Neural progenitor cell (in vitro differentiated cells): ENCODE measurements around the gene HOATZ. TPM values are rescaled to one million over a fixed set of nuclear protein-coding genes. Genes with fewer than 3 reads are reported as not detected.

Experiments
- DNase-seq: peaks from one replicate; pipeline ENCODE4 v3.0.0-alpha.2; 2016; ENCODE audit warnings: low spot score
- H2AFZ ChIP-seq: fragments of 200-600 bp; sonication (generic); replicated peaks from 2 replicates; pipeline ENCODE4 v1.6.1; 2016; ENCODE audit warnings: antibody characterized with exemption
- H3F3A ChIP-seq: fragments of 200-600 bp; sonication (generic); 2 replicates; pipeline ENCODE4 v1.6.1; 2016; ENCODE audit warnings: antibody characterized with exemption, low read depth
- H3K27ac ChIP-seq: fragments of 200-600 bp; sonication (generic); 2 replicates; pipeline ENCODE4 v1.5.1; 2016; ENCODE audit warnings: mild to moderate bottlenecking
- H3K27me3 ChIP-seq: fragments of 200-600 bp; sonication (generic); 2 replicates; pipeline ENCODE4 v1.6.1; 2016; ENCODE audit warnings: mild to moderate bottlenecking, moderate library complexity
- H3K36me3 ChIP-seq: fragments of 200-600 bp; sonication (generic); 2 replicates; pipeline ENCODE4 v1.5.1; 2016
- H3K4me1 ChIP-seq: fragments of 200-600 bp; sonication (generic); 2 replicates; pipeline ENCODE4 v1.6.1; 2016; ENCODE audit warnings: mixed run types
- H3K4me2 ChIP-seq: fragments of 200-600 bp; sonication (generic); 2 replicates; pipeline ENCODE4 v1.6.1; 2016
- H3K4me3 ChIP-seq: fragments of 200-600 bp; sonication (generic); 2 replicates; pipeline ENCODE4 v1.5.1; 2016
- H3K79me2 ChIP-seq: fragments of 200-600 bp; sonication (generic); 2 replicates; pipeline ENCODE4 v1.6.1; 2016; ENCODE audit warnings: low read depth
- H3K9ac ChIP-seq: fragments of 200-600 bp; sonication (generic); 2 replicates; pipeline ENCODE4 v1.6.1; 2016
- H3K9me3 ChIP-seq: fragments of 200-600 bp; sonication (generic); 2 replicates; pipeline ENCODE4 v1.5.1; 2016; ENCODE audit warnings: low read depth
- H4K20me1 ChIP-seq: fragments of 200-600 bp; sonication (generic); 2 replicates; pipeline ENCODE4 v1.6.1; 2016; ENCODE audit warnings: low read depth
- H3K27ac Mint-ChIP-seq: 3 replicates; pipeline ENCODE4 v1.8.0; 2021; ENCODE audit warnings: mixed read lengths
- H3K27me3 Mint-ChIP-seq: 2 replicates; pipeline ENCODE4 v1.8.0; 2022; ENCODE audit warnings: low read depth, mild to moderate bottlenecking, inconsistent platforms, moderate library complexity, mixed read lengths; ENCODE audit not compliant: insufficient read depth
- H3K36me3 Mint-ChIP-seq: 3 replicates; pipeline ENCODE4 v1.8.0; 2021; ENCODE audit warnings: mixed read lengths
- H3K4me1 Mint-ChIP-seq: 3 replicates; pipeline ENCODE4 v1.8.0; 2021; ENCODE audit warnings: mixed read lengths
- H3K4me3 Mint-ChIP-seq: 3 replicates; pipeline ENCODE4 v1.8.0; 2021; ENCODE audit warnings: mild to moderate bottlenecking, moderate library complexity, mixed read lengths
- H3K9me3 Mint-ChIP-seq: 3 replicates; pipeline ENCODE4 v1.8.0; 2020; ENCODE audit warnings: mixed read lengths
- EZH2 ChIP-seq: fragments of 200-600 bp; sonication (generic); IDR thresholded peaks from 2 replicates; pipeline ENCODE4 v1.6.1; 2017; ENCODE audit warnings: antibody characterized with exemption, mild to moderate bottlenecking, moderate library complexity
- EZH2phosphoT487 ChIP-seq: fragments of 200-600 bp; sonication (generic); IDR thresholded peaks from 2 replicates; pipeline ENCODE4 v1.6.1; 2017; ENCODE audit warnings: antibody characterized with exemption
- total RNA-seq: library from RNA; depleted of rRNA; stranded (reverse); fragments of >200 nt; gene quantifications from 2 replicates; pipeline ENCODE4 v1.2.3, GENCODE V29; 2015; ENCODE audit warnings: low replicate concordance
- TF ChIP-seq, protein P1 (sequence below): fragments of 200-600 bp; sonication (generic); IDR thresholded peaks from 2 replicates; pipeline ENCODE4 v1.5.1; 2017; ENCODE audit warnings: antibody characterized with exemption, mild to moderate bottlenecking

Gene HOATZ
- total RNA-seq, 1 donor from 2014 or later: not detected

DNA sequence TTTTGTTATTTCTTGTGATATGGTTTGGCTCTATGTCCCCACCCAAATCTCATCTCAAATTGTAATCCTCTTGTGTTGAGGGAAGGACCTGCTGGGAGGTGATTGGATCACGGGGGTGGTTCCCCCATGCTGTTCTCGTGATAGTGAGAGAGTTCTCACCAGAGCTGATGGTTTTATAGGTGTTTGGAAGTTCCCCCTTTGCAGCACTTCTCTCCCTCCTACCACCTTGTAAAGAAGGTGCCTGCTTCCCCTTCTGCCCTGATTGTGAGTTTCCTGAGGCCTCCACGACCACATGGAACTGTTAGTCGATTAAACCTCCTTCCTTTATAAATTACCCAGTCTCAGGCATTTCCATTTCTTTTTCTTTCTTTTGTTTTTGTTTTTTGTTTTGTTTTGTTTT, 63.2 kb downstream of the HOATZ start:
- TF ChIP-seq EZH2 (no peak), EZH2phosphoT487 (no peak)
- TF ChIP-seq, protein P1, sequence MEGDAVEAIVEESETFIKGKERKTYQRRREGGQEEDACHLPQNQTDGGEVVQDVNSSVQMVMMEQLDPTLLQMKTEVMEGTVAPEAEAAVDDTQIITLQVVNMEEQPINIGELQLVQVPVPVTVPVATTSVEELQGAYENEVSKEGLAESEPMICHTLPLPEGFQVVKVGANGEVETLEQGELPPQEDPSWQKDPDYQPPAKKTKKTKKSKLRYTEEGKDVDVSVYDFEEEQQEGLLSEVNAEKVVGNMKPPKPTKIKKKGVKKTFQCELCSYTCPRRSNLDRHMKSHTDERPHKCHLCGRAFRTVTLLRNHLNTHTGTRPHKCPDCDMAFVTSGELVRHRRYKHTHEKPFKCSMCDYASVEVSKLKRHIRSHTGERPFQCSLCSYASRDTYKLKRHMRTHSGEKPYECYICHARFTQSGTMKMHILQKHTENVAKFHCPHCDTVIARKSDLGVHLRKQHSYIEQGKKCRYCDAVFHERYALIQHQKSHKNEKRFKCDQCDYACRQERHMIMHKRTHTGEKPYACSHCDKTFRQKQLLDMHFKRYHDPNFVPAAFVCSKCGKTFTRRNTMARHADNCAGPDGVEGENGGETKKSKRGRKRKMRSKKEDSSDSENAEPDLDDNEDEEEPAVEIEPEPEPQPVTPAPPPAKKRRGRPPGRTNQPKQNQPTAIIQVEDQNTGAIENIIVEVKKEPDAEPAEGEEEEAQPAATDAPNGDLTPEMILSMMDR: no peak
- DNase-seq: no peak
- Mint-ChIP-seq H3K9me3 (no peaks in the 10 kb centered on the region), H3K27me3 (peaks cover 6% of the 10 kb centered on the region), H3K36me3 (no peaks in the 10 kb centered on the region), H3K4me3 (no peak overlapping the region), H3K4me1 (peaks cover 5% of the 10 kb centered on the region), H3K27ac (no peak overlapping the region)
- no peak overlapping the region for H3K27ac ChIP-seq
- no peaks in the 10 kb centered on the region for H4K20me1 ChIP-seq
- H3K9ac ChIP-seq: no peak overlapping the region
- no peaks in the 10 kb centered on the region for H3K9me3 ChIP-seq
- H2AFZ ChIP-seq: no peak overlapping the region
- H3F3A ChIP-seq: no peaks in the 10 kb centered on the region
- no peak overlapping the region for H3K4me3 ChIP-seq
- no peaks in the 10 kb centered on the region for H3K79me2 ChIP-seq
- peaks cover 14% of the 10 kb centered on the region for H3K4me1 ChIP-seq
- no peaks in the 10 kb centered on the region for H3K36me3 ChIP-seq
- H3K27me3 ChIP-seq: no peaks in the 10 kb centered on the region
- H3K4me2 ChIP-seq: no peak overlapping the region

DNA sequence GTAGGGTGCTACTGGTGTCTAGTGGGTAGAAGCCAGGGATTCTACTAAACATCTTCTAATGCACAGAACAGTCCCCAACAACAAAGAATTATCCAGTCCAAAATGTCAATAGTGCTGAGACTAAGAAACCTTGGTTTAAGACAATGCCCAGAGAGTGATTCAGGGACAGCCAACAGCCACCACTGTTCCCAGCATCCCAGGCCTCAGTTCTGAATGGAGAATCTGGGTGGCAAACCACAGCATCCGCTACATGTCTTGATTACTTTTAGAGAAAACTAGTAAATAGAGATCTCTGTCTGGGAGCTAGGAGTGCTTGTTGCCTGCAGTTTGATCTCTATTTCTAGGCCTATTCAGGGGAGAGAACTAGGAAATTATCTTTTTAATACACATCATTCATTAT, 66.8 kb downstream of the HOATZ start:
- H2AFZ ChIP-seq: no peak overlapping the region
- peaks cover 6% of the 10 kb centered on the region for H3K4me1 ChIP-seq
- H3K27ac ChIP-seq: no peak overlapping the region
- H3K4me1 Mint-ChIP-seq: peaks cover 4% of the 10 kb centered on the region
- no peaks in the 10 kb centered on the region for H3K36me3 ChIP-seq
- no peaks in the 10 kb centered on the region for H3K27me3 ChIP-seq
- H3K9me3 ChIP-seq: no peaks in the 10 kb centered on the region
- H3K4me3 Mint-ChIP-seq: no peak overlapping the region
- no peaks in the 10 kb centered on the region for H3K79me2 ChIP-seq
- no peak for DNase-seq
- H4K20me1 ChIP-seq: no peaks in the 10 kb centered on the region
- TF ChIP-seq, protein P1: no peak
- TF ChIP-seq EZH2 (no peak), EZH2phosphoT487 (no peak)
- no peaks in the 10 kb centered on the region for H3K36me3 Mint-ChIP-seq
- peaks cover 7% of the 10 kb centered on the region for H3K27me3 Mint-ChIP-seq
- no peaks in the 10 kb centered on the region for H3K9me3 Mint-ChIP-seq
- no peak overlapping the region for H3K27ac Mint-ChIP-seq
- no peak overlapping the region for H3K9ac ChIP-seq
- no peak overlapping the region for H3K4me3 ChIP-seq
- no peaks in the 10 kb centered on the region for H3F3A ChIP-seq
- no peak overlapping the region for H3K4me2 ChIP-seq

DNA sequence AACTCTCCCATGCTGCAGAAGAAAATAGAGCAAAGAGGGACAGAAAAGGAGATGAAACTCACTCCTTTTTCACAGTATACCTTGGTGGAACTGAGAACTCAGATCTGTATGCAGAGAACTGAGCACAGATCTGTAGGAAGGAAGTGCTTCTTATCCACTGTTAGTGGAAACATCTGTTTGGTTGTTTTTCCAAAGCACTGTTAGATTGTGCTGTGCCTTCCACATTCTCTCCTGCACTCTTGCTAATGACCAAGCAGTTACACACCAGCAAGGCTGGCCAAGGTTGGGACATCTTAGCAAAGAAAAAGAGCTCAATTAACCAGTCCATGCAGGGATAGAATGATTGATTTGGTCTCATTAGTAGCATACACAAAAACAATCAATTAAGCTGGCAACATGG, 67.6 kb downstream of the HOATZ start:
- Histone ChIP-seq H3K36me3 (no peaks in the 10 kb centered on the region), H3K4me3 (no peak overlapping the region), H3K9ac (no peak overlapping the region), H3K9me3 (no peaks in the 10 kb centered on the region), H3K27ac (no peak overlapping the region), H3K4me1 (peaks cover 6% of the 10 kb centered on the region), H3K27me3 (no peaks in the 10 kb centered on the region), H3K4me2 (no peak overlapping the region), H4K20me1 (no peaks in the 10 kb centered on the region), H3F3A (no peaks in the 10 kb centered on the region), H3K79me2 (no peaks in the 10 kb centered on the region), H2AFZ (no peak overlapping the region)
- H3K9me3 Mint-ChIP-seq: no peaks in the 10 kb centered on the region
- H3K27ac Mint-ChIP-seq: no peak overlapping the region
- peaks cover 7% of the 10 kb centered on the region for H3K27me3 Mint-ChIP-seq
- TF ChIP-seq EZH2phosphoT487 (no peak), EZH2 (no peak)
- TF ChIP-seq, protein P1: no peak
- no peaks in the 10 kb centered on the region for H3K36me3 Mint-ChIP-seq
- DNase-seq: no peak
- peaks cover 4% of the 10 kb centered on the region for H3K4me1 Mint-ChIP-seq
- H3K4me3 Mint-ChIP-seq: no peak overlapping the region
